HG02870 (cell line): ENCODE results near the gene SRD5A3.

Source experiments
- ATAC-seq: cut with Tn5 transposase; IDR thresholded peaks from one replicate; pipeline ENCODE4 v1.9.1; 2021; ENCODE audit warnings: mild to moderate bottlenecking, moderate library complexity; ENCODE audit not compliant: unreplicated experiment

SRD5A3 gene

GRCh38 chr4:55405073-55405472 lies 59.0 kb downstream of the SRD5A3 start:
- no peak for ATAC-seq

DNA sequence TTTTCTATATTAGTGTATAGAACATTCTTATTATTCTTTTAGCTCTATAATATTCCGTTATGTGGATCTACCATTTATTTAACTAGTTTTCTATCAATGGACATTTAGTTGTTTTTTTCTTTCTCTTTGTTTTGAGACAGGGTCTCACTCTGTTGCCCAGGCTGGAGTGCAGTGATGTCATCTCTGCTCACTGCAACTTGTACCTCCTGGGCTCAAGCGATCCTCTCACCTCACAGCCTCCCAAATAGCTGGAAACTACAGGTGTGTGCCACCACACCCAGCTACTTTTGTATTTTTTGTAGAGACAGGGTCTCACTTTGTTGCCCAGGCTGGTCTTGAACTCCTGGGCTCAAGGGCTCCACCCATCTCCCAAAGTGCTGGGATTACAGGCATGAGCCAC lies 60.5 kb downstream of the SRD5A3 start:
- no peak for ATAC-seq

- no peak for ATAC-seq
These were observed 61.1 kb downstream of the SRD5A3 start for GRCh38 chr4:55407119-55407518.

GRCh38 chr4:55407764-55408163 lies 61.7 kb downstream of the SRD5A3 start:
- no peak for ATAC-seq

- peak; percentile 78 for ATAC-seq
These were observed 63.6 kb downstream of the SRD5A3 start for GRCh38 chr4:55409468-55410171.

GRCh38 chr4:55410431-55410830 lies 64.4 kb downstream of the SRD5A3 start:
- no peak for ATAC-seq

- no peak for ATAC-seq
These were observed 65.6 kb downstream of the SRD5A3 start for GRCh38 chr4:55411621-55412020.

- ATAC-seq, result no peak
These were observed 70.1 kb downstream of the SRD5A3 start for GRCh38 chr4:55416176-55416575.
